ENCODE results near the gene OTOP1.
"Not testable (repeated sequence)": the region's sequence is repeated elsewhere in the genome, so short reads cannot be mapped to it uniquely, and the experiment has no call there.

- TF ChIP-seq KLF7 (tag by site-specific recombination; IDR thresholded peaks at IDR 0.05; ENCODE audit: borderline replicate concordance); CTCF (tag by site-specific recombination; IDR thresholded peaks at IDR 0.05); ZNF2 (tag by site-specific recombination; IDR thresholded peaks at IDR 0.05); ZNF768 (tag by site-specific recombination; IDR thresholded peaks at IDR 0.05); ZNF549 (tag by site-specific recombination; IDR thresholded peaks at IDR 0.05); ZBTB7A (tag by site-specific recombination; IDR thresholded peaks at IDR 0.05; ENCODE audit: low read depth); ZNF561 (tag by site-specific recombination; IDR thresholded peaks at IDR 0.05; ENCODE audit: borderline replicate concordance); ZFP3 (tag by site-specific recombination; IDR thresholded peaks at IDR 0.05; ENCODE audit: low read depth); ZNF704 (tag by site-specific recombination; IDR thresholded peaks at IDR 0.05); ZBTB21 (tag by site-specific recombination; IDR thresholded peaks at IDR 0.05); ZNF654 (tag by site-specific recombination; IDR thresholded peaks at IDR 0.05; ENCODE audit: low read depth): not testable (repeated sequence)
Measured at GRCh38 chr4:4213674-4214073, 13.1 kb downstream of the OTOP1 start.

Data from HEK293 (cell line).